GM12878 (cell line): Measurements from ENCODE around the gene SLC6A8.

ENCODE experiments used
- RAD51 ChIP-seq: fragments of 450-650 bp; IDR thresholded peaks from 2 replicates; pipeline ENCODE4 v1.6.1; 2016; ENCODE audit warnings: moderate library complexity, mild to moderate bottlenecking, inconsistent platforms
- SMAD5 ChIP-seq: IDR thresholded peaks from 2 replicates; pipeline ENCODE4 v1.6.1; 2016; ENCODE audit warnings: antibody characterized with exemption, low read depth

- TF ChIP-seq SMAD5 (no peak), RAD51 (no peak)
Observed at GRCh38 chrX:153687121-153688039, at the start of gene SLC6A8.
